GM06990 (cell line): ENCODE measurements around the gene SLC9A9.

Source experiments
- DNase-seq: peaks from one replicate; pipeline ENCODE4 v3.0.0-alpha.2; 2011; ENCODE audit not compliant: insufficient read length; ENCODE audit errors: extremely low read depth
- H3K27me3 ChIP-seq: replicated peaks from 2 replicates; pipeline ENCODE4 v1.6.0; 2011; ENCODE audit warnings: low read length; ENCODE audit not compliant: control insufficient read depth, insufficient read depth
- H3K36me3 ChIP-seq: 2 replicates; pipeline ENCODE4 v1.5.1; 2011; ENCODE audit warnings: low read length; ENCODE audit not compliant: control insufficient read depth, insufficient read depth
- H3K4me3 ChIP-seq: replicated peaks from 2 replicates; pipeline ENCODE4 v1.5.1; 2011; ENCODE audit warnings: low read depth, mild to moderate bottlenecking, control low read depth, low read length
- TF ChIP-seq, protein P1 (sequence below): IDR thresholded peaks from 2 replicates; pipeline ENCODE4 v1.5.1; 2011; ENCODE audit warnings: low read length, control low read depth, mild to moderate bottlenecking, inconsistent platforms; ENCODE audit not compliant: insufficient read depth, poor library complexity, severe bottlenecking

Gene SLC9A9

DNA sequence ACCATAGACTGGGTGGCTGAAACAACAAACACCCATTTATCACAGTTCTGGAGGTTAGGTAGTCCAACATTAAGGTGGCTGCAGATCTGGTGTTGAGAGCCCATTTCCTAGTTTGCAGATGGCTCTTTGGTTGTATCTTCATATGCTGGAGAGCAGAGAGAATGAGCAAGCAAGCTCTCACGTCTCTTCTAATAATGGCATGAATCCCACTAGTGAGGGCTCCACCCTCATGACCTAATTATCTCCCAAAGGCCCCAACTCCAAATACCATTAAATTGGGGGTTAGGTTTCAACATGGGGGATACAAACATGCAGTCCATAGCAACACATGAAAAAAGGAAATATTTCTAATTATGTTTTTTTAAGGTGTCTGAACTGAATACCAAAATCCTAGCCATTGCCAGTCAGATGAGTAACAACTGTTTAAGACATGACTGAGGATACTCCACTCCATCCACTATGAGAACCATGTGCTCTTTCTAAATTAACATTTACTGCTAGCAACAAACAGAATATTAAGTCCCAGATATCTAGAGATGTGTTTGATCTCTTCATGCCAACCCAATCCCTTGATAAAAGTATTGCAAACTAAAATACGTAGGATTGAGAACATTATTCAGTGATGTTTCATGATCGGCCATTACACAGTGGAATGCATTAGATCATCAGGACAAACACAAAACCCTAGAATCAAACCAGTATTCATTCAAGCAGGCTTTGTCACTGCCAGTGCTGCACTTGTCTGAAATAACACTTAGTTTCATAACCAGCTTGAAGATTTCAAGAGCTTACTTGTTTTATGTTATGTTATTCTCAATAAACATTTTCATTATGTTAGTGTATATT is 340.3 kb downstream of the SLC9A9 start:
- H3K4me3 ChIP-seq = no peak overlapping the region
- no peaks in the 10 kb centered on the region for H3K36me3 ChIP-seq
- TF ChIP-seq, protein P1, sequence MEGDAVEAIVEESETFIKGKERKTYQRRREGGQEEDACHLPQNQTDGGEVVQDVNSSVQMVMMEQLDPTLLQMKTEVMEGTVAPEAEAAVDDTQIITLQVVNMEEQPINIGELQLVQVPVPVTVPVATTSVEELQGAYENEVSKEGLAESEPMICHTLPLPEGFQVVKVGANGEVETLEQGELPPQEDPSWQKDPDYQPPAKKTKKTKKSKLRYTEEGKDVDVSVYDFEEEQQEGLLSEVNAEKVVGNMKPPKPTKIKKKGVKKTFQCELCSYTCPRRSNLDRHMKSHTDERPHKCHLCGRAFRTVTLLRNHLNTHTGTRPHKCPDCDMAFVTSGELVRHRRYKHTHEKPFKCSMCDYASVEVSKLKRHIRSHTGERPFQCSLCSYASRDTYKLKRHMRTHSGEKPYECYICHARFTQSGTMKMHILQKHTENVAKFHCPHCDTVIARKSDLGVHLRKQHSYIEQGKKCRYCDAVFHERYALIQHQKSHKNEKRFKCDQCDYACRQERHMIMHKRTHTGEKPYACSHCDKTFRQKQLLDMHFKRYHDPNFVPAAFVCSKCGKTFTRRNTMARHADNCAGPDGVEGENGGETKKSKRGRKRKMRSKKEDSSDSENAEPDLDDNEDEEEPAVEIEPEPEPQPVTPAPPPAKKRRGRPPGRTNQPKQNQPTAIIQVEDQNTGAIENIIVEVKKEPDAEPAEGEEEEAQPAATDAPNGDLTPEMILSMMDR = no peak
- DNase-seq = no peak
- H3K27me3 ChIP-seq = no peaks in the 10 kb centered on the region

DNA sequence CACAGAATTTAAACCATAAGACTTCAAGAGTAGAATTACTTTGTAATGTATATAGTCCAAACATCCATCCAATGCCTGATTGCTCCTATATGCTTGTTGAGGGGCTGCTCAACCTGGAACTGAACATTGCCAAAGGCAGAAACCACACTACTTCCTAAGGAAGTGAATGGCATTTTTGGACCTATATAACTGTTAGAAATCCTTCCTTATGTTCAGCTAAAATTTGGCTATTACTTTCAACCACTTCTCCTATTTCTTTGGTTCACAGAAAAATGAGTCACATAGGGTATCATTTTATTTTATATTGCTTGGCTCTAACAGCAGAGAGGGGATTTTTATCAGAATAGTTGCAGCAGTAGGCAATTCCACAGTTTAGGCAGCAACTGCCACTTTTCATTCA is 342.1 kb downstream of the SLC9A9 start:
- H3K27me3 ChIP-seq = no peaks in the 10 kb centered on the region
- TF ChIP-seq, protein P1 = no peak
- DNase-seq = no peak
- H3K36me3 ChIP-seq = no peaks in the 10 kb centered on the region
- no peak overlapping the region for H3K4me3 ChIP-seq

DNA sequence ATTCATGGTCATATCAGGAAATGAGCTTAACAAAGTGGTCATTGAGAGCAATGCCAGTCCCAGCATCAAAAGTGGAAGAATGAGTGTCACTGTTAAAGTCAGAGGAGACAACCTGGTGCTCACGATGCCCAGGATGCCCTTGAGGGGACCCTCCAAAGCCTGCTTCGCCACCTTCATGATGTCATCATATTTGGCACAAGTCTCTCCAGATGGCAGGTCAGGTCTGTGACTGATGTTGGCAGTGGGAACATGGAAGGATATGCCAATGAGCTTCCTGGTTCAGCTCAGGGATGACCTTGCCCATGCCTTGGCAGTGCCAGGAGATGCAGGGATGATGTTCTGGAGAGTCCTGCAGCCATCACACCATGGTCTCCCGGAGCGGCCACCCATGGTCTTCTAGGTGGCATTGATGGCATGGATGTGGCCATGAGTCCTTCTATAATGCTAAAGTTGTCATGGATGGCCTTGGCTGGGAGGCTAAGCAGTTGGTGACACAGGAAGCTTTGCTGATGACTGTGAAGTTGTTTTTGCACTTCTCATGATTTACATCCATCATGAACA is 344.9 kb downstream of the SLC9A9 start:
- H3K4me3 ChIP-seq = no peak overlapping the region
- TF ChIP-seq, protein P1 = no peak
- H3K36me3 ChIP-seq = no peaks in the 10 kb centered on the region
- no peaks in the 10 kb centered on the region for H3K27me3 ChIP-seq
- DNase-seq = no peak

DNA sequence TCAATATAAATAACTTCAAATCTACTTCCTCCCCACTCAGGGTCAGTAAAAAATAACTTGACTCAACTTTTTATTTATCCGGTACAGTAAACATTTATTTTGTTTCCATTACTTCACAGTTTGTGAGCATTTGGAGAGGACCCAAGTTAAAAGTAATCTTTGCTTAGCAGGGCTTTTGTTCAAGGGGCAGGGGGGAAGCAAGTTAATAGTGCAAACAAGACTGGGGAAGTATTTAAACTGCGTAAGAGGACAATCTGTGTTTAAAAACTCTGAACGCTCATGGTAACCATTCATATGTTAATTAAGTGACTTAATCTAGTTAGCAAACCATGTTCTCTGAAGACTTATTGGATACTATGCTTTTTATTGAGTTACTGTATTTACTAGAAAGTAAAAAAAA is 346.2 kb downstream of the SLC9A9 start:
- DNase-seq = no peak
- TF ChIP-seq, protein P1 = no peak
- no peaks in the 10 kb centered on the region for H3K36me3 ChIP-seq
- no peaks in the 10 kb centered on the region for H3K27me3 ChIP-seq
- H3K4me3 ChIP-seq = no peak overlapping the region

DNA sequence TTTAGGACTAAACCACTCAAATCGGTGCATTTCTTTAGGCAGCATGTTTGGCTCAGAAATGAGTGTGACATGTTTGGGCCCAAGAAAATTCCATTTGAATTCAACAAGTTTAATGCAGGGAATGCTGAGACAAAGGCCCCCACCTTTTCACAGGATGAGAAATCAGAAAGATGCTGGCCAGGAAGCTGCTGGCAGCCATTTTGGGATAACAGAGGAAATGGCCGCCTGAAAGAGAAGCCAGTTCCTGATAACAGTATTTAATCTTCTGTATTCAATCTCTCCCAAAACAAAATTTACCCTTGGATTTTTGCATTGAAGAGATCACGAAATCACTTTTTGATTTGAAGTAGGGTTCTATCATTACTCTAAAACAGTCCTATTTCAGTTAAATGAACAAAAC is 350.9 kb downstream of the SLC9A9 start:
- DNase-seq = no peak
- Histone ChIP-seq H3K36me3 (no peaks in the 10 kb centered on the region), H3K4me3 (no peak overlapping the region), H3K27me3 (no peaks in the 10 kb centered on the region)
- TF ChIP-seq, protein P1 = no peak
